HEK293 (cell line): ENCODE measurements around the gene TES.
A peak's percentile ranks its signal among the peaks of the same experiment; 100 is the strongest.

Experiments
- CTCF ChIA-PET: fragments of 350-600 bp; formaldehyde crosslinking; extraction: SDS; loops from one replicate; lab custom pipeline; 2021; ENCODE audit warnings: antibody characterized with exemption; lab: Yijun Ruan, JAX
- POLR2A ChIA-PET: fragments of 300-600 bp; formaldehyde crosslinking; extraction: SDS; loops from one replicate; lab custom pipeline; 2020; ENCODE audit warnings: antibody characterized with exemption, inconsistent platforms; lab: Yijun Ruan, JAX
- H3K27ac ChIP-seq: fragments of 200-500 bp; sonication (Bioruptor generic); 2 replicates; pipeline ENCODE4 v1.5.1; 2014; ENCODE audit warnings: low read depth, low read length, control low read depth, inconsistent platforms; ENCODE audit errors: extremely low read depth
- H3K36me3 ChIP-seq, 2 experiments: fragments of 200-500 bp in 1 of 2; sonication (Bioruptor generic) in 1 of 2; 1 replicate in 1 of 2; 2 replicates in 1 of 2; pipeline ENCODE4 v1.5.1; 2014 to 2017; ENCODE audit warnings: inconsistent platforms in 2 of 2, low read length in 2 of 2; ENCODE audit not compliant: control insufficient read depth in 2 of 2, insufficient read depth in 1 of 2
- H3K4me1 ChIP-seq: fragments of 200-500 bp; sonication (Bioruptor generic); 2 replicates; pipeline ENCODE4 v1.5.1; 2014; ENCODE audit warnings: mild to moderate bottlenecking, low read length, inconsistent platforms; ENCODE audit not compliant: control insufficient read depth, insufficient read depth
- H3K4me3 ChIP-seq: 2 replicates; pipeline ENCODE4 v1.5.1; 2011; ENCODE audit warnings: low read depth, mild to moderate bottlenecking, control low read depth, low read length, moderate library complexity
- H3K9me3 ChIP-seq: fragments of 200-500 bp; sonication (Bioruptor generic); 2 replicates; pipeline ENCODE4 v1.5.1; 2014; ENCODE audit warnings: low read depth, low read length, inconsistent platforms; ENCODE audit not compliant: control insufficient read depth, insufficient read depth
- SP2 ChIP-seq: fragments of 450-650 bp; formaldehyde crosslinking; IDR thresholded peaks from 2 replicates; pipeline ENCODE4 v1.5.1; 2016; ENCODE audit warnings: missing biosample characterization, missing genetic modification characterization
- ZNF24 ChIP-seq: fragments of 450-650 bp; formaldehyde crosslinking; IDR thresholded peaks from 2 replicates; pipeline ENCODE4 v1.5.1; 2016; ENCODE audit warnings: missing biosample characterization, missing genetic modification characterization
- ZNF292 ChIP-seq: fragments of 450-650 bp; formaldehyde crosslinking; IDR thresholded peaks from 2 replicates; pipeline ENCODE4 v1.5.1; 2016; ENCODE audit warnings: low read depth, missing biosample characterization, missing genetic modification characterization, borderline replicate concordance
- ZNF596 ChIP-seq: fragments of 450-650 bp; IDR thresholded peaks from 2 replicates; pipeline ENCODE4 v1.5.0; 2018; ENCODE audit warnings: missing biosample characterization, mild to moderate bottlenecking, missing genetic modification characterization, moderate library complexity
- TF ChIP-seq, protein P1 (sequence below): fragments of 450-650 bp; formaldehyde crosslinking; IDR thresholded peaks from 2 replicates; pipeline ENCODE4 v1.5.1; 2016; ENCODE audit warnings: missing biosample characterization, missing genetic modification characterization
- TF ChIP-seq, protein P2 (sequence below): fragments of 450-650 bp; formaldehyde crosslinking; conservative IDR thresholded peaks from 2 replicates; pipeline ENCODE4 v1.5.1; 2016; ENCODE audit warnings: low read depth, missing biosample characterization, missing genetic modification characterization
- TF ChIP-seq, protein P3 (sequence below): fragments of 450-650 bp; formaldehyde crosslinking; IDR thresholded peaks from 2 replicates; pipeline ENCODE4 v1.5.1; 2016; ENCODE audit warnings: missing biosample characterization, missing genetic modification characterization
- TF ChIP-seq, protein P4 (sequence below): fragments of 450-650 bp; formaldehyde crosslinking; IDR thresholded peaks from 2 replicates; pipeline ENCODE4 v1.5.0; 2017; ENCODE audit warnings: missing biosample characterization, missing genetic modification characterization, borderline replicate concordance
- TF ChIP-seq, protein P5 (sequence below): fragments of 450-650 bp; formaldehyde crosslinking; IDR thresholded peaks from 2 replicates; pipeline ENCODE4 v1.5.1; 2016; ENCODE audit warnings: missing biosample characterization, missing genetic modification characterization
- TF ChIP-seq, protein P6 (sequence below): sonication (generic); formaldehyde crosslinking; IDR thresholded peaks from 2 replicates; pipeline ENCODE4 v1.8.1; 2022; ENCODE audit warnings: mild to moderate bottlenecking, moderate library complexity, missing genetic modification reagents
- TF ChIP-seq, protein P7 (sequence below): fragments of 450-650 bp; formaldehyde crosslinking; IDR thresholded peaks from 2 replicates; pipeline ENCODE4 v1.5.1; 2016; ENCODE audit warnings: missing biosample characterization, missing genetic modification characterization

The TES gene

DNA sequence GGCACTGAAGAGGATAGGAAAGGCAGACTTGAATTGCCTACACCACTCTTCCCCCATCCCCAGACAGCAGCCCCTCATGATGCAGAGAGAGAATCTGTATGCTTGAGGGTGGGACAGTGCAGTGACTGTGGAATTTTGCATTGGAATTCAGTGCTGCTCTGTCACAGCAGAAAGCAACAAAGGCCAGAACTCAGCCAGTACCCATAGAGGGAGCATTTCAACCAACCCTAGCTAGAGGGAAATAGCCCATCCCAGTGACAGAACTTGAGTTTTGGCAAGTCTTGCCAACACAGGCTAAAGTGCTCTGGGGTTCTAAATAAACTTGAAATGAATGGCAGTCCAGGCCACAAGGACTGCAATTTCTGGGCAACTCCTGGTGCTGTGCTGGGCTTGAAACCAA, 80.4 kb downstream of the TES start:
- TF ChIP-seq SP2 (tag by site-specific recombination) (no peak), ZNF292 (no peak)
- TF ChIP-seq, protein P1, sequence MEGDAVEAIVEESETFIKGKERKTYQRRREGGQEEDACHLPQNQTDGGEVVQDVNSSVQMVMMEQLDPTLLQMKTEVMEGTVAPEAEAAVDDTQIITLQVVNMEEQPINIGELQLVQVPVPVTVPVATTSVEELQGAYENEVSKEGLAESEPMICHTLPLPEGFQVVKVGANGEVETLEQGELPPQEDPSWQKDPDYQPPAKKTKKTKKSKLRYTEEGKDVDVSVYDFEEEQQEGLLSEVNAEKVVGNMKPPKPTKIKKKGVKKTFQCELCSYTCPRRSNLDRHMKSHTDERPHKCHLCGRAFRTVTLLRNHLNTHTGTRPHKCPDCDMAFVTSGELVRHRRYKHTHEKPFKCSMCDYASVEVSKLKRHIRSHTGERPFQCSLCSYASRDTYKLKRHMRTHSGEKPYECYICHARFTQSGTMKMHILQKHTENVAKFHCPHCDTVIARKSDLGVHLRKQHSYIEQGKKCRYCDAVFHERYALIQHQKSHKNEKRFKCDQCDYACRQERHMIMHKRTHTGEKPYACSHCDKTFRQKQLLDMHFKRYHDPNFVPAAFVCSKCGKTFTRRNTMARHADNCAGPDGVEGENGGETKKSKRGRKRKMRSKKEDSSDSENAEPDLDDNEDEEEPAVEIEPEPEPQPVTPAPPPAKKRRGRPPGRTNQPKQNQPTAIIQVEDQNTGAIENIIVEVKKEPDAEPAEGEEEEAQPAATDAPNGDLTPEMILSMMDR = 0 out of 2 replicates have a peak, but pooled peaks have one; percentile 26
- Histone ChIP-seq H3K27ac (no peak overlapping the region), H3K4me1 (no peaks in the 10 kb centered on the region; the same call in 1 of the 2 replicates), H3K4me3 (no peak overlapping the region), H3K36me3 (no peaks in the 10 kb centered on the region), H3K9me3 (no peaks in the 10 kb centered on the region)
- ChIA-PET POLR2A (no interaction called here), CTCF (interaction anchor here (0.6 to 1.4 kb wide), 2 partner anchors 11 to 41 kb away, joined by 3 to 4 read pairs; no protein-coding TSS in a partner anchor)

DNA sequence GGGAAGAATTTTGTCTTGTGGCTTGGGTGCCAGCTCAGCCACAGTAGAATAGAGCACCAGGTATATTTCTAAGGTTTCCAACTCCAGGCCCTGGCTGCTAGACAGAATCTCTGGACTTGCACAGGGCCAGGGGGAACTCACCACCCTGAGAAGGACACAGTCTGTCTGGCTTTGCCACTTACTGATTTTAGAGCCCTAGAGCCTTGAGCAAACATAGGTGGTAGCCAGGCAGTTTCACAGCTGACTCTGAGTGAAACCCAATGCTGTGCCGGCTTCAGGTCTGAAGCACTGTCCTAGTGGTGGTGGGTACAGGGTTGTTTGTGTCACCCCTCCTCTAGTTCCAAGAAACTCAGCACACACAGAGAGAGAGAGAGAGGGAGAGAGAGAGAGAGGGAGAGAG, 81.6 kb downstream of the TES start:
- Histone ChIP-seq H3K9me3 (no peaks in the 10 kb centered on the region), H3K27ac (no peak overlapping the region), H3K4me1 (no peaks in the 10 kb centered on the region; the same call in 1 of the 2 replicates), H3K4me3 (no peak overlapping the region), H3K36me3 (no peaks in the 10 kb centered on the region)
- ChIA-PET CTCF (interaction anchor here (1.4 kb wide), 1 partner anchor 13 kb away, joined by 4 read pairs; no protein-coding TSS in a partner anchor), POLR2A (no interaction called here)
- TF ChIP-seq, protein P2, sequence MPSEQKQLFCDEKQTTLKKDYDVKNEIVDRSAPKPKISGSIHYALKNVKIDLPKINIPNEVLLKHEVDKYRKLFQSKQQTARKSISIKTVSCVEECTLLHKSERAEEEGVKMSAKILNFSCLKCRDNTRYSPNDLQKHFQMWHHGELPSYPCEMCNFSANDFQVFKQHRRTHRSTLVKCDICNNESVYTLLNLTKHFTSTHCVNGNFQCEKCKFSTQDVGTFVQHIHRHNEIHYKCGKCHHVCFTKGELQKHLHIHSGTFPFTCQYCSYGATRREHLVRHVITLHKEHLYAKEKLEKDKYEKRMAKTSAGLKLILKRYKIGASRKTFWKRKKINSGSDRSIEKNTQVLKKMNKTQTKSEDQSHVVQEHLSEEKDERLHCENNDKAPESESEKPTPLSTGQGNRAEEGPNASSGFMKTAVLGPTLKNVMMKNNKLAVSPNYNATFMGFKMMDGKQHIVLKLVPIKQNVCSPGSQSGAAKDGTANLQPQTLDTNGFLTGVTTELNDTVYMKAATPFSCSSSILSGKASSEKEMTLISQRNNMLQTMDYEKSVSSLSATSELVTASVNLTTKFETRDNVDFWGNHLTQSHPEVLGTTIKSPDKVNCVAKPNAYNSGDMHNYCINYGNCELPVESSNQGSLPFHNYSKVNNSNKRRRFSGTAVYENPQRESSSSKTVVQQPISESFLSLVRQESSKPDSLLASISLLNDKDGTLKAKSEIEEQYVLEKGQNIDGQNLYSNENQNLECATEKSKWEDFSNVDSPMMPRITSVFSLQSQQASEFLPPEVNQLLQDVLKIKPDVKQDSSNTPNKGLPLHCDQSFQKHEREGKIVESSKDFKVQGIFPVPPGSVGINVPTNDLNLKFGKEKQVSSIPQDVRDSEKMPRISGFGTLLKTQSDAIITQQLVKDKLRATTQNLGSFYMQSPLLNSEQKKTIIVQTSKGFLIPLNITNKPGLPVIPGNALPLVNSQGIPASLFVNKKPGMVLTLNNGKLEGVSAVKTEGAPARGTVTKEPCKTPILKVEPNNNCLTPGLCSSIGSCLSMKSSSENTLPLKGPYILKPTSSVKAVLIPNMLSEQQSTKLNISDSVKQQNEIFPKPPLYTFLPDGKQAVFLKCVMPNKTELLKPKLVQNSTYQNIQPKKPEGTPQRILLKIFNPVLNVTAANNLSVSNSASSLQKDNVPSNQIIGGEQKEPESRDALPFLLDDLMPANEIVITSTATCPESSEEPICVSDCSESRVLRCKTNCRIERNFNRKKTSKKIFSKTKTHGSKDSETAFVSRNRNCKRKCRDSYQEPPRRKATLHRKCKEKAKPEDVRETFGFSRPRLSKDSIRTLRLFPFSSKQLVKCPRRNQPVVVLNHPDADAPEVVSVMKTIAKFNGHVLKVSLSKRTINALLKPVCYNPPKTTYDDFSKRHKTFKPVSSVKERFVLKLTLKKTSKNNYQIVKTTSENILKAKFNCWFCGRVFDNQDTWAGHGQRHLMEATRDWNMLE = no peak
- TF ChIP-seq, protein P3, sequence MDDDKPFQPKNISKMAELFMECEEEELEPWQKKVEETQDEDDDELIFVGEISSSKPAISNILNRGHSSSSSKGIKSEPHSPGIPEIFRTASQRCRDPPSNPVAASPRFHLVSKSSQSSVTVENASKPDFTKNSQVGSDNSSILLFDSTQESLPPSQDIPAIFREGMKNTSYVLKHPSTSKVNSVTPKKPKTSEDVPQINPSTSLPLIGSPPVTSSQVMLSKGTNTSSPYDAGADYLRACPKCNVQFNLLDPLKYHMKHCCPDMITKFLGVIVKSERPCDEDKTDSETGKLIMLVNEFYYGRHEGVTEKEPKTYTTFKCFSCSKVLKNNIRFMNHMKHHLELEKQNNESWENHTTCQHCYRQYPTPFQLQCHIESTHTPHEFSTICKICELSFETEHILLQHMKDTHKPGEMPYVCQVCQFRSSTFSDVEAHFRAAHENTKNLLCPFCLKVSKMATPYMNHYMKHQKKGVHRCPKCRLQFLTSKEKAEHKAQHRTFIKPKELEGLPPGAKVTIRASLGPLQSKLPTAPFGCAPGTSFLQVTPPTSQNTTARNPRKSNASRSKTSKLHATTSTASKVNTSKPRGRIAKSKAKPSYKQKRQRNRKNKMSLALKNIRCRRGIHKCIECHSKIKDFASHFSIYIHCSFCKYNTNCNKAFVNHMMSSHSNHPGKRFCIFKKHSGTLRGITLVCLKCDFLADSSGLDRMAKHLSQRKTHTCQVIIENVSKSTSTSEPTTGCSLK (tag by site-specific recombination) = no peak
- TF ChIP-seq, protein P4, sequence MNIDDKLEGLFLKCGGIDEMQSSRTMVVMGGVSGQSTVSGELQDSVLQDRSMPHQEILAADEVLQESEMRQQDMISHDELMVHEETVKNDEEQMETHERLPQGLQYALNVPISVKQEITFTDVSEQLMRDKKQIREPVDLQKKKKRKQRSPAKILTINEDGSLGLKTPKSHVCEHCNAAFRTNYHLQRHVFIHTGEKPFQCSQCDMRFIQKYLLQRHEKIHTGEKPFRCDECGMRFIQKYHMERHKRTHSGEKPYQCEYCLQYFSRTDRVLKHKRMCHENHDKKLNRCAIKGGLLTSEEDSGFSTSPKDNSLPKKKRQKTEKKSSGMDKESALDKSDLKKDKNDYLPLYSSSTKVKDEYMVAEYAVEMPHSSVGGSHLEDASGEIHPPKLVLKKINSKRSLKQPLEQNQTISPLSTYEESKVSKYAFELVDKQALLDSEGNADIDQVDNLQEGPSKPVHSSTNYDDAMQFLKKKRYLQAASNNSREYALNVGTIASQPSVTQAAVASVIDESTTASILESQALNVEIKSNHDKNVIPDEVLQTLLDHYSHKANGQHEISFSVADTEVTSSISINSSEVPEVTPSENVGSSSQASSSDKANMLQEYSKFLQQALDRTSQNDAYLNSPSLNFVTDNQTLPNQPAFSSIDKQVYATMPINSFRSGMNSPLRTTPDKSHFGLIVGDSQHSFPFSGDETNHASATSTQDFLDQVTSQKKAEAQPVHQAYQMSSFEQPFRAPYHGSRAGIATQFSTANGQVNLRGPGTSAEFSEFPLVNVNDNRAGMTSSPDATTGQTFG (tag by site-specific recombination) = no peak
- TF ChIP-seq ZNF24 (tag by site-specific recombination) (no peak), ZNF596 (tag by site-specific recombination) (0 out of 2 replicates have a peak, but pooled peaks have one; percentile 38)
- TF ChIP-seq, protein P5, sequence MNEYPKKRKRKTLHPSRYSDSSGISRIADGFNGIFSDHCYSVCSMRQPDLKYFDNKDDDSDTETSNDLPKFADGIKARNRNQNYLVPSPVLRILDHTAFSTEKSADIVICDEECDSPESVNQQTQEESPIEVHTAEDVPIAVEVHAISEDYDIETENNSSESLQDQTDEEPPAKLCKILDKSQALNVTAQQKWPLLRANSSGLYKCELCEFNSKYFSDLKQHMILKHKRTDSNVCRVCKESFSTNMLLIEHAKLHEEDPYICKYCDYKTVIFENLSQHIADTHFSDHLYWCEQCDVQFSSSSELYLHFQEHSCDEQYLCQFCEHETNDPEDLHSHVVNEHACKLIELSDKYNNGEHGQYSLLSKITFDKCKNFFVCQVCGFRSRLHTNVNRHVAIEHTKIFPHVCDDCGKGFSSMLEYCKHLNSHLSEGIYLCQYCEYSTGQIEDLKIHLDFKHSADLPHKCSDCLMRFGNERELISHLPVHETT (tag by site-specific recombination) = no peak
- TF ChIP-seq, protein P6, sequence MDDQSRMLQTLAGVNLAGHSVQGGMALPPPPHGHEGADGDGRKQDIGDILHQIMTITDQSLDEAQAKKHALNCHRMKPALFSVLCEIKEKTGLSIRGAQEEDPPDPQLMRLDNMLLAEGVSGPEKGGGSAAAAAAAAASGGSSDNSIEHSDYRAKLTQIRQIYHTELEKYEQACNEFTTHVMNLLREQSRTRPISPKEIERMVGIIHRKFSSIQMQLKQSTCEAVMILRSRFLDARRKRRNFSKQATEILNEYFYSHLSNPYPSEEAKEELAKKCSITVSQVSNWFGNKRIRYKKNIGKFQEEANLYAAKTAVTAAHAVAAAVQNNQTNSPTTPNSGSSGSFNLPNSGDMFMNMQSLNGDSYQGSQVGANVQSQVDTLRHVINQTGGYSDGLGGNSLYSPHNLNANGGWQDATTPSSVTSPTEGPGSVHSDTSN (CRISPR knock-in tag) = no peak
- TF ChIP-seq, protein P7, sequence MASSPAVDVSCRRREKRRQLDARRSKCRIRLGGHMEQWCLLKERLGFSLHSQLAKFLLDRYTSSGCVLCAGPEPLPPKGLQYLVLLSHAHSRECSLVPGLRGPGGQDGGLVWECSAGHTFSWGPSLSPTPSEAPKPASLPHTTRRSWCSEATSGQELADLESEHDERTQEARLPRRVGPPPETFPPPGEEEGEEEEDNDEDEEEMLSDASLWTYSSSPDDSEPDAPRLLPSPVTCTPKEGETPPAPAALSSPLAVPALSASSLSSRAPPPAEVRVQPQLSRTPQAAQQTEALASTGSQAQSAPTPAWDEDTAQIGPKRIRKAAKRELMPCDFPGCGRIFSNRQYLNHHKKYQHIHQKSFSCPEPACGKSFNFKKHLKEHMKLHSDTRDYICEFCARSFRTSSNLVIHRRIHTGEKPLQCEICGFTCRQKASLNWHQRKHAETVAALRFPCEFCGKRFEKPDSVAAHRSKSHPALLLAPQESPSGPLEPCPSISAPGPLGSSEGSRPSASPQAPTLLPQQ (tag by site-specific recombination) = no peak
